ENCODE data around the gene KRTAP13-1.

- peak in 4 of 5 experiments; percentile 39 to 56 (median 46) for TF ChIP-seq CTCF (IDR thresholded peaks at IDR 0.05)
- TF ChIP-seq POLR2AphosphoS5 (IDR thresholded peaks at IDR 0.05) = no peak
- no peak for TF ChIP-seq POLR2A (IDR thresholded peaks at IDR 0.05)
These were observed 38.3 kb downstream of the KRTAP13-1 start for GRCh38 chr21:30434033-30434631.

Measured in transverse colon (tissue), 4 donors.